ENCODE results near the gene UBE2B. TPM values are rescaled to one million over a fixed set of nuclear protein-coding genes. Genes with fewer than 3 reads are reported as not detected.

UBE2B gene
- total RNA-seq, 1 experiment from 2014 or later = 39.7 TPM

DNA sequence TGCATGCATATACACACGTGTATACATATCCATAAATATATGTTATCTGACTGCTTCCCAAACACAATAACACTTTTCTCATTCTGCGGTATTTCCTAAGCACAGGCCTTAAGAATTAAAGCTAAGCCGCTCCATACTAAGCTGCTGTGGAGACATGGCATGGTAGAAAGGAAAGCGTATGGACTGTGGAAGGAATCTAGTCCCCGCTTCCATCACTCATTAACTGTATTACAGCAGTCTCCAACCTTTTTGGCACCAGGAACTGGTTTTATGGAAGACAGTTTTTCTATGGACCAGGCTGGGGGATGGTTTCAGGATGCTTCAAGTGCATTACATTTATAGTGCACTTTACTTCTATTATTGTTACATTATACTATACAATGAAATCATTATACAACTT, 15.7 kb upstream of the UBE2B start (continued):
- no peak for TF ChIP-seq PRDM15 (CRISPR knock-in tag; IDR thresholded peaks at IDR 0.05)
- no peak for TF ChIP-seq ETV6 (CRISPR knock-in tag; IDR thresholded peaks at IDR 0.05)
- no peak for TF ChIP-seq ATF6 (CRISPR knock-in tag; IDR thresholded peaks at IDR 0.05)
- TF ChIP-seq, protein P1, sequence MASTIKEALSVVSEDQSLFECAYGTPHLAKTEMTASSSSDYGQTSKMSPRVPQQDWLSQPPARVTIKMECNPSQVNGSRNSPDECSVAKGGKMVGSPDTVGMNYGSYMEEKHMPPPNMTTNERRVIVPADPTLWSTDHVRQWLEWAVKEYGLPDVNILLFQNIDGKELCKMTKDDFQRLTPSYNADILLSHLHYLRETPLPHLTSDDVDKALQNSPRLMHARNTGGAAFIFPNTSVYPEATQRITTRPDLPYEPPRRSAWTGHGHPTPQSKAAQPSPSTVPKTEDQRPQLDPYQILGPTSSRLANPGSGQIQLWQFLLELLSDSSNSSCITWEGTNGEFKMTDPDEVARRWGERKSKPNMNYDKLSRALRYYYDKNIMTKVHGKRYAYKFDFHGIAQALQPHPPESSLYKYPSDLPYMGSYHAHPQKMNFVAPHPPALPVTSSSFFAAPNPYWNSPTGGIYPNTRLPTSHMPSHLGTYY (CRISPR knock-in tag; IDR thresholded peaks at IDR 0.05) = no peak
- TF ChIP-seq, protein P2, sequence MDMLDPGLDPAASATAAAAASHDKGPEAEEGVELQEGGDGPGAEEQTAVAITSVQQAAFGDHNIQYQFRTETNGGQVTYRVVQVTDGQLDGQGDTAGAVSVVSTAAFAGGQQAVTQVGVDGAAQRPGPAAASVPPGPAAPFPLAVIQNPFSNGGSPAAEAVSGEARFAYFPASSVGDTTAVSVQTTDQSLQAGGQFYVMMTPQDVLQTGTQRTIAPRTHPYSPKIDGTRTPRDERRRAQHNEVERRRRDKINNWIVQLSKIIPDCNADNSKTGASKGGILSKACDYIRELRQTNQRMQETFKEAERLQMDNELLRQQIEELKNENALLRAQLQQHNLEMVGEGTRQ (CRISPR knock-in tag; IDR thresholded peaks at IDR 0.05) = no peak

DNA sequence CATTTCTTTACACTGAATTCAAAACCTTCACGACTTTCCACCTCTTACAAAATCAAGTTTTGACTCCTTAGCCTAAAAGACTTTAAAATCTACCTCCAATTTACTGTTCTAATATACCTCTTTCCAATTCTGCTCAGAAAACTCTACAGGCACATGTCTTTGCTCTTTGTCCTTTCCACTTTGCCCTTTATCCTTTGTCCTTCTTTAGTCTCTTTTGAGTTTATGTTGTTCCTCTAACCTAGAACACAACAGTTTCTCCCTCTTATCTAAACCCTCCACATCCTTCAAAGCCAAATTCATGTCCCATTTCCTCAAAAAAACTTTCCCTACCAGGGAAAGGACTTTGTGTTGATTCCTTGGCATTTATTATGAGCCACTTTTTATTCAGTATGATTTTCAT, 5.8 kb upstream of the UBE2B start:
- no peak overlapping the region for H3K27ac Mint-ChIP-seq
- ChIA-PET CTCF (no interaction called here), POLR2A (no interaction called here)
- peaks cover 7% of the 10 kb centered on the region for H3K9me3 Mint-ChIP-seq
- peak overlapping the region; percentile 13 for H3K4me3 Mint-ChIP-seq
- DNase-seq (ENCODE audit: low spot score) = no peak
- H3K36me3 Mint-ChIP-seq = peaks cover 6% of the 10 kb centered on the region; the same call in 1 of the 2 replicates
- peaks cover 17% of the 10 kb centered on the region for H3K4me1 Mint-ChIP-seq
- ATAC-seq = no peak
- no peaks in the 10 kb centered on the region for H3K27me3 Mint-ChIP-seq (ENCODE audit: low read depth)
- no peak for TF ChIP-seq EMX1 (CRISPR knock-in tag; IDR thresholded peaks at IDR 0.05)
- no peak for TF ChIP-seq ARID4B (CRISPR knock-in tag; IDR thresholded peaks at IDR 0.05; ENCODE audit: borderline replicate concordance)
- no peak for TF ChIP-seq FOXK1 (CRISPR knock-in tag; IDR thresholded peaks at IDR 0.05)
- TF ChIP-seq ETV6 (CRISPR knock-in tag; IDR thresholded peaks at IDR 0.05) = no peak
- TF ChIP-seq ZBTB43 (CRISPR knock-in tag; IDR thresholded peaks at IDR 0.05) = no peak
- TF ChIP-seq CDX4 (CRISPR knock-in tag; IDR thresholded peaks at IDR 0.05; ENCODE audit: borderline replicate concordance) = no peak
- no peak for TF ChIP-seq RELA (CRISPR knock-in tag; IDR thresholded peaks at IDR 0.05; ENCODE audit: borderline replicate concordance)
- TF ChIP-seq TEAD4 (CRISPR knock-in tag; IDR thresholded peaks at IDR 0.05) = no peak
- no peak for TF ChIP-seq ZSCAN18 (CRISPR knock-in tag; IDR thresholded peaks at IDR 0.05)
- no peak for TF ChIP-seq TP53 (CRISPR knock-in tag; IDR thresholded peaks at IDR 0.05)
- TF ChIP-seq, protein P3, sequence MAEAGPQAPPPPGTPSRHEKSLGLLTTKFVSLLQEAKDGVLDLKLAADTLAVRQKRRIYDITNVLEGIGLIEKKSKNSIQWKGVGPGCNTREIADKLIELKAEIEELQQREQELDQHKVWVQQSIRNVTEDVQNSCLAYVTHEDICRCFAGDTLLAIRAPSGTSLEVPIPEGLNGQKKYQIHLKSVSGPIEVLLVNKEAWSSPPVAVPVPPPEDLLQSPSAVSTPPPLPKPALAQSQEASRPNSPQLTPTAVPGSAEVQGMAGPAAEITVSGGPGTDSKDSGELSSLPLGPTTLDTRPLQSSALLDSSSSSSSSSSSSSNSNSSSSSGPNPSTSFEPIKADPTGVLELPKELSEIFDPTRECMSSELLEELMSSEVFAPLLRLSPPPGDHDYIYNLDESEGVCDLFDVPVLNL (CRISPR knock-in tag; IDR thresholded peaks at IDR 0.05; ENCODE audit: borderline replicate concordance, low read depth) = no peak
- TF ChIP-seq MXD4 (CRISPR knock-in tag; IDR thresholded peaks at IDR 0.05; ENCODE audit: borderline replicate concordance) = no peak
- TF ChIP-seq ESRRA (CRISPR knock-in tag; IDR thresholded peaks at IDR 0.05; ENCODE audit: borderline replicate concordance) = no peak
- TF ChIP-seq PRRX2 (CRISPR knock-in tag; IDR thresholded peaks at IDR 0.05) = no peak
